HepG2 (cell line): ENCODE data around the gene RRAS. TPM values are rescaled to one million over a fixed set of nuclear protein-coding genes. Genes with fewer than 3 reads are reported as not detected.

ENCODE experiments used
- AHDC1 ChIP-seq: sonication (generic); formaldehyde crosslinking; IDR thresholded peaks from 2 replicates; pipeline ENCODE4 v1.5.1; 2020; ENCODE audit warnings: mild to moderate bottlenecking, missing genetic modification reagents, borderline replicate concordance
- CC2D1A ChIP-seq: sonication (generic); formaldehyde crosslinking; IDR thresholded peaks from 2 replicates; pipeline ENCODE4 v1.8.1; 2023; ENCODE audit warnings: mild to moderate bottlenecking, missing genetic modification reagents
- CREB1 ChIP-seq, 2 experiments: fragments of 450-650 bp in 1 of 2; IDR thresholded peaks; 2 replicates each; pipeline ENCODE4 v1.6.1; 2016 to 2017; ENCODE audit warnings: control low read depth in 1 of 2, mild to moderate bottlenecking in 1 of 2, missing compliant biosample characterization in 1 of 2, missing genetic modification characterization in 1 of 2
- GMEB1 ChIP-seq: sonication (generic); formaldehyde crosslinking; IDR thresholded peaks from 2 replicates; pipeline ENCODE4 v1.5.1; 2020; ENCODE audit warnings: missing genetic modification reagents, mild to moderate bottlenecking, borderline replicate concordance
- KIAA2018 ChIP-seq: sonication (generic); formaldehyde crosslinking; IDR thresholded peaks from 2 replicates; pipeline ENCODE4 v1.5.0; 2020; ENCODE audit warnings: mild to moderate bottlenecking, missing genetic modification reagents, borderline replicate concordance
- MEIS1 ChIP-seq: sonication (generic); formaldehyde crosslinking; IDR thresholded peaks from 2 replicates; pipeline ENCODE4 v1.9.0; 2021; ENCODE audit warnings: mild to moderate bottlenecking, missing genetic modification reagents, moderate library complexity, borderline replicate concordance
- PHB2 ChIP-seq: fragments of 450-650 bp; IDR thresholded peaks from 2 replicates; pipeline ENCODE4 v1.6.1; 2018; ENCODE audit not compliant: partially characterized antibody
- PHF20 ChIP-seq: sonication (generic); formaldehyde crosslinking; IDR thresholded peaks from 2 replicates; pipeline ENCODE4 v1.5.0; 2020; ENCODE audit warnings: mild to moderate bottlenecking, missing genetic modification reagents
- SP140L ChIP-seq: sonication (generic); formaldehyde crosslinking; IDR thresholded peaks from 2 replicates; pipeline ENCODE4 v1.4.0; 2020; ENCODE audit warnings: missing genetic modification reagents, borderline replicate concordance
- ZNF724P ChIP-seq: sonication (generic); formaldehyde crosslinking; IDR thresholded peaks from 2 replicates; pipeline ENCODE4 v1.8.0; 2022; ENCODE audit warnings: missing genetic modification reagents, borderline replicate concordance
- polyA plus RNA-seq, 8 experiments: library from polyadenylated mRNA; depleted of rRNA in 3 of 8; stranded (reverse) in 7 of 8; unstranded in 1 of 8; fragments of >200 nt; fragmentation: Illumina TruSeq in 4 of 8; extraction: Trizol in 4 of 8; gene quantifications; 2 replicates each; pipeline versions ENCODE4 v1.2.1 to v1.2.3, GENCODE V29; 2011 to 2016; ENCODE audit warnings: low read depth in 4 of 8, missing spikeins in 1 of 8, mixed read lengths in 1 of 8; ENCODE audit not compliant: insufficient read depth in 1 of 8
- total RNA-seq, 5 experiments: library from RNA; depleted of rRNA; stranded (reverse); fragments of >200 nt; fragmentation: Illumina TruSeq; extraction: Trizol; gene quantifications; 2 replicates each; pipeline ENCODE4 v1.2.3, GENCODE V29; 2016; ENCODE audit warnings: low read depth in 1 of 5

Gene RRAS
- total and polyA plus RNA-seq, 2 of the 13 experiments (the other 11 are each of a cell fraction or from before 2014, with no cell fraction given), result 1.5 to 12.0 TPM

GRCh38 chr19:49665351-49666119, 25.6 kb upstream of the RRAS start, which contains the start of the genes BCL2L12 and IRF3 (continued):
- no peak for TF ChIP-seq KIAA2018 (CRISPR knock-in tag)
- TF ChIP-seq MEIS1 (CRISPR knock-in tag), result 0 out of 2 replicates have a peak, but pooled peaks have one; percentile 75
- no peak for TF ChIP-seq SP140L (CRISPR knock-in tag)
- TF ChIP-seq CREB1 (IDR thresholded peaks at IDR 0.05), result no peak
- peak; percentile 88 for TF ChIP-seq CREB1 (CRISPR knock-in tag; IDR thresholded peaks at IDR 0.05)
- TF ChIP-seq ZNF724P (CRISPR knock-in tag), result no peak
- no peak for TF ChIP-seq CC2D1A
- TF ChIP-seq PHB2, result no peak
- no peak for TF ChIP-seq AHDC1
- TF ChIP-seq GMEB1, result peak; percentile 99
- TF ChIP-seq PHF20 (CRISPR knock-in tag), result peak; percentile 72
